ENCODE data around the gene WIPF2. TPM values are rescaled to one million over a fixed set of nuclear protein-coding genes. Genes with fewer than 3 reads are reported as not detected.
"Not testable (repeated sequence)": the region's sequence is repeated elsewhere in the genome, so short reads cannot be mapped to it uniquely, and the experiment has no call there.

WIPF2 gene
- total RNA-seq, 2 donors from 2014 or later: 12.6 to 27.0 TPM

GRCh38 chr17:40295488-40296436 is 76.7 kb downstream of the WIPF2 start:
- no peak for TF ChIP-seq POLR2A (IDR thresholded peaks at IDR 0.05)
- TF ChIP-seq, protein P1, sequence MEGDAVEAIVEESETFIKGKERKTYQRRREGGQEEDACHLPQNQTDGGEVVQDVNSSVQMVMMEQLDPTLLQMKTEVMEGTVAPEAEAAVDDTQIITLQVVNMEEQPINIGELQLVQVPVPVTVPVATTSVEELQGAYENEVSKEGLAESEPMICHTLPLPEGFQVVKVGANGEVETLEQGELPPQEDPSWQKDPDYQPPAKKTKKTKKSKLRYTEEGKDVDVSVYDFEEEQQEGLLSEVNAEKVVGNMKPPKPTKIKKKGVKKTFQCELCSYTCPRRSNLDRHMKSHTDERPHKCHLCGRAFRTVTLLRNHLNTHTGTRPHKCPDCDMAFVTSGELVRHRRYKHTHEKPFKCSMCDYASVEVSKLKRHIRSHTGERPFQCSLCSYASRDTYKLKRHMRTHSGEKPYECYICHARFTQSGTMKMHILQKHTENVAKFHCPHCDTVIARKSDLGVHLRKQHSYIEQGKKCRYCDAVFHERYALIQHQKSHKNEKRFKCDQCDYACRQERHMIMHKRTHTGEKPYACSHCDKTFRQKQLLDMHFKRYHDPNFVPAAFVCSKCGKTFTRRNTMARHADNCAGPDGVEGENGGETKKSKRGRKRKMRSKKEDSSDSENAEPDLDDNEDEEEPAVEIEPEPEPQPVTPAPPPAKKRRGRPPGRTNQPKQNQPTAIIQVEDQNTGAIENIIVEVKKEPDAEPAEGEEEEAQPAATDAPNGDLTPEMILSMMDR (IDR thresholded peaks at IDR 0.05): no peak
- no peak for TF ChIP-seq POLR2AphosphoS5 (IDR thresholded peaks at IDR 0.05)
- H3K4me3 ChIP-seq: no peak overlapping the region
- H3K36me3 ChIP-seq: no peaks in the 10 kb centered on the region
- no peaks in the 10 kb centered on the region for H3K9me3 ChIP-seq
- DNase-seq (ENCODE audit: low spot score): no peak
- WGBS: 68% methylated on average over 5 of the region's 5 CpGs
- no peaks in the 10 kb centered on the region for H3K4me1 ChIP-seq (replicated peaks)
- intact Hi-C loops (cut with DNase I): loop anchor here (10.0 kb wide), 1 partner anchor 281 kb away; the partner anchor contains the start of gene CSF3
- no peak overlapping the region for H3K27ac ChIP-seq
- H3K27me3 ChIP-seq (replicated peaks; ENCODE audit: insufficient read depth): no peaks in the 10 kb centered on the region

DNA sequence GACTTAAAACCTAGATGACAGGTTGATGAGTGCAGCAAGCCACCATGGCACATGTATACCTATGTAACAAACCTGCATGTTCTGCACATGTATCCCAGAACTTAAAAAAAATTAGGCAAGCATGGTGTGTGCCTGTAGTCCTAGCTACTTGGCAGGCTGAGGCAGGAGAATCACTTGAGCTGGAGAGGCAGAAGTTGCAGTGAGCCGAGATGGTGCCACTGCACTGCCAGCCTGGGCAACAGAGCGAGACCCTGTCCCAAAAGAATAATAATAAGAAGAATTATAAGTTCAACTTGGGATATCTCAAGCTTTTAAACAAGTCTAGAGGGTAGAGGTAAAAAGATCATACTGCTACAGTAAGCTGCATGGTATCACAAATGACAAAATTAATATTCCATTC is 78.4 kb downstream of the WIPF2 start:
- no peak overlapping the region for H3K4me3 ChIP-seq
- no peak overlapping the region for H3K27ac ChIP-seq
- H3K9me3 ChIP-seq: no peaks in the 10 kb centered on the region
- no peaks in the 10 kb centered on the region for H3K4me1 ChIP-seq (replicated peaks)
- no peak for DNase-seq (ENCODE audit: low spot score)
- TF ChIP-seq, protein P1 (IDR thresholded peaks at IDR 0.05): no peak
- TF ChIP-seq POLR2A (IDR thresholded peaks at IDR 0.05) (no peak), POLR2AphosphoS5 (IDR thresholded peaks at IDR 0.05) (no peak)
- intact Hi-C loops (cut with DNase I): loop anchor here (10.0 kb wide), 1 partner anchor 283 kb away; the partner anchor contains the start of gene CSF3
- 81% methylated on average over 2 of the region's 2 CpGs for WGBS
- H3K36me3 ChIP-seq: no peaks in the 10 kb centered on the region
- H3K27me3 ChIP-seq (replicated peaks; ENCODE audit: insufficient read depth): no peaks in the 10 kb centered on the region

- Histone ChIP-seq H3K9me3 (no peaks in the 10 kb centered on the region), H3K4me3 (no peak overlapping the region), H3K27ac (no peak overlapping the region), H3K27me3 (replicated peaks; ENCODE audit: insufficient read depth) (no peaks in the 10 kb centered on the region), H3K4me1 (replicated peaks) (no peaks in the 10 kb centered on the region), H3K36me3 (no peaks in the 10 kb centered on the region)
- intact Hi-C loops (cut with DNase I): loop anchor here (10.0 kb wide), 1 partner anchor 284 kb away; the partner anchor contains the start of gene CSF3
- no peak for DNase-seq (ENCODE audit: low spot score)
- TF ChIP-seq, protein P1 (IDR thresholded peaks at IDR 0.05): no peak
- TF ChIP-seq POLR2A (IDR thresholded peaks at IDR 0.05): no peak
- TF ChIP-seq POLR2AphosphoS5 (IDR thresholded peaks at IDR 0.05): no peak
- WGBS: 48% methylated on average over 3 of the region's 3 CpGs
Observed at GRCh38 chr17:40298726-40299125, 79.6 kb downstream of the WIPF2 start.

DNA sequence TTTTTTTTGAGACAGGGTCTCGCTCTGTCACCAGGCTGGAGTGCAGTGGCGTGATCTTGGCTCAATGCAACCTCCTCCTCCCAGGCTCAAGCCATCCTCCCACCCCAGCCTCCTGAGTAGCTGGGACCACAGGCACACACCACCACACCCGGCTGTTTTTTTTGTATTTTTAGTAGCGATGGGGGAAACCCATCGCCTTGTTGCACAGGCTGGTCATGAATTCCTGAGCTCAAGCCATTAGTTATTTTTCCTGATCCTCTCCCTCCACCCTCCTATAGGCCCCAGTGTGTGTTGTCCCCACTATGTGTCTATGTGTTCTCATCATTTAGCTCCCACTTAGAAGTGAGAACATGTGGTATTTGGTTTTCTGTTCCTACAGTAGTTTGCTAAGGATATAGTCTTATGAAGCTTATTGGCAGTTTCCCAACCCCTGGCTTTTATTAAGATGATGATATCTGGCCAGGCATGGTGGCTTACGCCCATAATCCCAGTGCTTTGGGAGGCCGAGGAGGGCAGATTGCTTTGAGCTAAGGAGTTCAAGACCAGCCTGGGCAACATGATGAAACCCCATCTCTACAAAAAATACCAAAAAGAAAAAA is 80.2 kb downstream of the WIPF2 start:
- not testable (repeated sequence) for DNase-seq (ENCODE audit: low spot score)

DNA sequence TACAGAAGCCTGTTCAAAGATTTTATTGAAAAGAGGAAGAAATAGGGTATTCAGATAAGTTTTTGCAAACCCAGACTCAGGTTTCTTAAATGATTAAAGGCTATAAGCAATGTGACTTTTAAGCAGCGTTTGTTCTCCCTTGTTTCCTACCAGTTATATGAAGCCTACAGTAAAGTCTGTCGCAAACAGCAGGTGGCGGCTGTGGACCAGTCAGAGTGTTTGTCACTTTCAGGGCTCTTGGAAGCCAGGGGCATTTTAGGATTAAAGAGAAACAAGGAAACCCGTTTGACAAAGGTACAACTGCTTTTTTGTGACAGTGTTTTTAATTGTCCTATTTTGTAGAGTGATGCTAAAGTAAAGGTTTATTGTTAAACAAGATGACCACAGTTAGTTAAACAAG is 82.2 kb downstream of the WIPF2 start:
- Histone ChIP-seq H3K27ac (no peak overlapping the region), H3K4me1 (replicated peaks) (peaks cover under 1% of the 10 kb centered on the region), H3K27me3 (replicated peaks; ENCODE audit: insufficient read depth) (no peaks in the 10 kb centered on the region), H3K4me3 (no peak overlapping the region), H3K9me3 (no peaks in the 10 kb centered on the region), H3K36me3 (no peaks in the 10 kb centered on the region)
- peak; percentile 64 for DNase-seq (ENCODE audit: low spot score)
- WGBS: 36% methylated on average over 4 of the region's 4 CpGs
- intact Hi-C loops (cut with DNase I): no loop called here
- TF ChIP-seq POLR2A (IDR thresholded peaks at IDR 0.05) (no peak), POLR2AphosphoS5 (IDR thresholded peaks at IDR 0.05) (peak; percentile 41)
- TF ChIP-seq, protein P1 (IDR thresholded peaks at IDR 0.05): peak in 3 of 4 experiments; percentile 47 to 69 (median 58)

More for the DNA sequence above, 80.2 kb downstream of the WIPF2 start:
- H3K27ac ChIP-seq; H3K4me3 ChIP-seq; H3K4me1 ChIP-seq (replicated peaks); H3K36me3 ChIP-seq; H3K27me3 ChIP-seq (replicated peaks; ENCODE audit: insufficient read depth); H3K9me3 ChIP-seq: not testable (repeated sequence)
- intact Hi-C loops (cut with DNase I): loop anchor here (10.0 kb wide), 1 partner anchor 284 kb away; the partner anchor contains the start of gene CSF3
- WGBS: 72% methylated on average over 7 of the region's 7 CpGs
